HG03469 (cell line): ENCODE results near the gene MARS1.
"Not testable (repeated sequence)": the region's sequence is repeated elsewhere in the genome, so short reads cannot be mapped to it uniquely, and the experiment has no call there.

Source experiments
- ATAC-seq: cut with Tn5 transposase; IDR thresholded peaks from one replicate; pipeline ENCODE4 v1.9.1; 2021; ENCODE audit warnings: mild to moderate bottlenecking, moderate library complexity, moderate number of reproducible peaks; ENCODE audit not compliant: unreplicated experiment

MARS1 gene

DNA sequence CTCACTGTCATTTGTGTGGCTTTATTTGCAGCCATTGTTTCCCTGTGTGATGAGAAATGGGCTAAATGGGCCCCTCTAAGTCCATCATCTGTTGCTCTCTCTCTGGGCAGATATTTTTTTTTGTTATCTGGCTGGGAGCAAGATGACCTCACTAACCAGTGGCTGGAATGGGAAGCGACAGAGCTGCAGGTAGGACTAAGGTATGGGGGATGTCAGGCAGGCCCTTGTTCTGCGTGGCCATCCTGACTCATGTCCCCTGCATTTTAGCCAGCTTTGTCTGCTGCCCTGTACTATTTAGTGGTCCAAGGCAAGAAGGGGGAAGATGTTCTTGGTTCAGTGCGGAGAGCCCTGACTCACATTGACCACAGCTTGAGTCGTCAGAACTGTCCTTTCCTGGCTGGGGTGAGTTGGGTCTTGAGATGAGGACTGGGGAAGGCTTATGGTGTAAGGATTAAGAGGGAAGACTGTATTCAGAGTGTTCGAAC, 1.3 kb downstream of the MARS1 start:
- no peak for ATAC-seq

DNA sequence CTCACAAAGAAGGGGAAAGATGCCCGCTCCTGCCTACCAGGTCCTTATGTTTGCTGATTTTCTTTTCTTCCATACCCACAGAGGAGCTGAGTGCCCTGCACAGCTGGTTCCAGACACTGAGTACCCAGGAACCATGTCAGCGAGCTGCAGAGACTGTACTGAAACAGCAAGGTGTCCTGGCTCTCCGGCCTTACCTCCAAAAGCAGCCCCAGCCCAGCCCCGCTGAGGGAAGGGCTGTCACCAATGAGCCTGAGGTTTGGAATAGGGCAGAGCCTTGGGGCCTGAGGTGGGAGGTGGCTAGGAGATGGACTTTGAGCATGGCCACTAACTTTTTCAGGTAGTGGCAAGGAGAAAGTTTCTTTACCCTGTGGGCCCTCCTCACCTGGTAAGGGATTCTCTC, 2.3 kb downstream of the MARS1 start:
- no peak for ATAC-seq

DNA sequence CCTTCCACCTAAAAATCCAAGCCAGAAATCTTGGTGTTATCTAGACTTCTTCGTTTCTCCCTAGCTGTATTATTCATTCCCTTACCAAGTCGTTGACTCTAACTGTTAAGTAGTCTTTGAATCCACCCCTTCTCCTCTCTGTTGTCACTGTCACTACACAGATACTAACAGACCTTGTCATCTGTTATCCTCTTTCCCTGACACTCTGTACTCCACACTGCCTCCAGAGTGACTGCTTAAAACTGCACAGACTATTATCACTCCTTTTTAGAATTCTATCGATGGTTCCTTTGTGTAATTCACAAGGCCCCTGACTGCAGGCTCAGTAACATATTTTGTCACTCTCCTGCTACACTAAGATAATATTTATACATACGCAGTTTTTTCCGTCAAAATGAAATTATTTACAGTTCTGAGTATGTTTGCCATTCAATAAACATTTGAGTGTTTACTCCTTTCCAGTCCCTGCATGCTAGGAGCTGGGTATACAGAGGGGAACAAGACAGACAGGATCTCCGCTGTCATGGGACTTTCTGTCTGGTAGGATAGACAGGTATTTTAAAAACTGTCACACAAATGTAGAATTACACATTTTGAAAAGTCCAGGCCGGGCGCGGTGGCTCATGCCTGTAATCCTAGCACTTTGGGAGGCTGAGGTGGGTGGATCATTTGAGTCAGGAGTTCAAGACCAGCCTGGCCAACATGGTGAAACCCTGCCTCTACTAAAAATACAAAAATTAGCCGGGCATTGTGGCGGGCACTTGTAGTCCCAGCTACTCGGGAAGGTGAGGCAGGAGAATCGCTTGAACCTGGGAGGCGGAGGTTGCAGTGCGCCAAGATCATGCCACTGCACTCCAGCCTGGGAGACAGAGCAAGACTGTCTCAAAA, 3.8 kb downstream of the MARS1 start:
- no peak for ATAC-seq

- ATAC-seq = not testable (repeated sequence)
Measured at GRCh38 chr12:57495051-57495701, 7.3 kb downstream of the MARS1 start.

DNA sequence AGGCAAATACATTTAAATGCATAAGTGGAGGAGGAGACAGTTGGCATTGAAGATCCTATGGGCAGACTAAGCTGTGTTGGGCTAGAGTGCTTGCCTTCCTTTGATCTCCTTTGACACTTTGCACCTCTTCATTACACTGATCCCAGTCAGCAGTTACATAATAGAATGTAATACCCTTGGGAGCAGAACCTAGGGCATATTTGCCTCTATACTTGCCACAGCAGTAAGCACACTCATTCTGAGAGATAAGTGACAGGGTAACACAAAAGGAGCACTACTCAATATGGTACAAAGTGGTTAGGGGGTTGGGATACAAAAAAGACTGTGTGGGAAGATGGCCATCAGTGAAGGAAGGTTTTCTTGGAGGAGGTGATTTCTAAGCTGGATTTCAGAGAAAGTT, 9.0 kb downstream of the MARS1 start:
- no peak for ATAC-seq

DNA sequence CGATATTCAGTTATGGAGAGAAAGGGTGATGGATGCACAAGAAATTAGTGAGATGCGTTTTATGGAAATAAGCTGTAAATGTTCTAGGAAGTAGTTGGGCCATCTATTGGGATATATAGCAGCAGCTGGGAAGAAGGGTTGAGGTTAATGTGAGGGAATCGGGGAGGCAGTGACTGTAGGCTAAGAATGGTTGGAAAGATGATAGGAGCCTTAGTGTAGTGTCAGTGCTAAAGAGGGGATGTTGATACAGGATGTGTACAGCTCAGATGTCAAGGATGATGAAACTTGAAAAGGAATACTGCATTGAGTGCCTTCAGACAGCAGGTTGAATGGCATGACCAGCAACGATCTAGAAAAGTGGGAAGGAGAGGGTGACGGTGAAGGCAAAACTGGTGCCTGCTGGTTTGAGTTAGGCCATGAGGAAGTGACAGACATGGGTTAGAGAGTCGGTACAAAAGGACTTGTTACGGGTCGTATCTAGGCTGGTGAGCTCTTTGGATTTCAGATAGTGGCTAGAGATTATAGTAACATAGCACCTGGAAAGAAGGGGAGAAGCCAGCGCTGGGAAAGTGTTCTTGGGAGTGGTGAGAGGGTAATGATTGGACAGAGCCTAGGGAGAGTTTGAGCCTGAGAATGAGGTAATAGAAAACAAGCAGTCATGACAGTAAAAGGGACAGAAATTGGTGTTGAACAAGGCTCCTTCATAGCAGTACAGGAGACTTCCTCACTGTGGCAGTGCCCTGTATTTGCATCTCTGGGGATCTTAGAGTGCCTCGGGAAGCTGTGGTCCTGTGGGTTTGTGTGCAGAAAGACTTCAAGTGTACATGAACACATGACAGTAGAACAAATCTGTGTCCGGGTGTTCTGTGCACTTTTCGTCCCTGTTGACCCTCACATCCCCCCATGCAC, 9.6 kb downstream of the MARS1 start:
- ATAC-seq = no peak

DNA sequence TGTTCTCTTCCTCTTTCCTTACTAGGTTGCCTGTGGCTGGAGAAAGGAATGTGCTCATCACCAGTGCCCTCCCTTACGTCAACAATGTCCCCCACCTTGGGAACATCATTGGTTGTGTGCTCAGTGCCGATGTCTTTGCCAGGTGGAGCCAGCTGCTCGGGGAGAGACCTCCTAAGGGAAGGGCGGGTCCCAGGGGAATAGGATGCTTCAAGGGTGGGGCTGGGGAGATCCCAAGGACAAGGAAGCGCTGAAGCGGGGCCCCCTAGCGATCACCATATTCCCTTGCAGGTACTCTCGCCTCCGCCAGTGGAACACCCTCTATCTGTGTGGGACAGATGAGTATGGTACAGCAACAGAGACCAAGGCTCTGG, 10.2 kb downstream of the MARS1 start:
- ATAC-seq = no peak

- no peak for ATAC-seq
Measured at GRCh38 chr12:57498571-57498970, 10.7 kb downstream of the MARS1 start.

- ATAC-seq = no peak
Measured at GRCh38 chr12:57500213-57500612, 12.3 kb downstream of the MARS1 start.

- ATAC-seq = not testable (repeated sequence)
Measured at GRCh38 chr12:57502311-57502969, 14.6 kb downstream of the MARS1 start.

DNA sequence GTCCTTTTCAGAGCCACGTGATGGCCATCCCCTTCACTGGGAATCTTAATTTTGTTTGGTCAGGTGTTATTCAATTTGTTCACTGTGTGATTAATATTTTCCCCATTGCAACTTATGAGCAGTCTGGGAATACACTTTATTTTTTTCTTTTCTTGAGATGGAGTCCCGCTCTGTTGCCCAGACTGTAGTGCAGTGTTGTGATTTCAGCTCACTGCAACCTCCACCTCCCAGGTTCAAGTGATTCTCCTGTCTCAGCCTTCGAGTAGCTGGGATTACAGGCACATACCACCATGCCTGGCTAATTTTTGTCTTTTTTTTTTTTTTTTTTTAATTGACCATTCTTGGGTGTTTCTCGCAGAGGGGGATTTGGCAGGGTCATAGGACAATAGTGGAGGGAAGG, 18.7 kb downstream of the MARS1 start:
- ATAC-seq = not testable (repeated sequence)

GRCh38 chr12:57507796-57508195, 19.9 kb downstream of the MARS1 start:
- not testable (repeated sequence) for ATAC-seq

GRCh38 chr12:57511161-57511560, 23.3 kb downstream of the MARS1 start:
- ATAC-seq = no peak

GRCh38 chr12:57511588-57512325, 23.9 kb downstream of the MARS1 start:
- ATAC-seq = no peak

DNA sequence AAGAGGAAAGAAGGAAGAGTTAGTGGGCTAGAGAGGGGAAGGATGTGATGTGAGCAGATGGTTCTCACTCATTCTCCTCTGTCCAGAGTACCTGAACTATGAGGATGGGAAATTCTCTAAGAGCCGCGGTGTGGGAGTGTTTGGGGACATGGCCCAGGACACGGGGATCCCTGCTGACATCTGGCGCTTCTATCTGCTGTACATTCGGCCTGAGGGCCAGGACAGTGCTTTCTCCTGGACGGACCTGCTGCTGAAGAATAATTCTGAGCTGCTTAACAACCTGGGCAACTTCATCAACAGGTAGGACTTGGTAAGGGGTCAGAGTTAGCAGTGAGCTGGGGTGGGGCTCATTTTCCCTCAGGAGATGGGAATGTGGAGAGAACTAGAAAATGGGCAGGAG, 24.8 kb downstream of the MARS1 start:
- no peak for ATAC-seq

- no peak for ATAC-seq
Measured at GRCh38 chr12:57513266-57513665, 25.4 kb downstream of the MARS1 start.

DNA sequence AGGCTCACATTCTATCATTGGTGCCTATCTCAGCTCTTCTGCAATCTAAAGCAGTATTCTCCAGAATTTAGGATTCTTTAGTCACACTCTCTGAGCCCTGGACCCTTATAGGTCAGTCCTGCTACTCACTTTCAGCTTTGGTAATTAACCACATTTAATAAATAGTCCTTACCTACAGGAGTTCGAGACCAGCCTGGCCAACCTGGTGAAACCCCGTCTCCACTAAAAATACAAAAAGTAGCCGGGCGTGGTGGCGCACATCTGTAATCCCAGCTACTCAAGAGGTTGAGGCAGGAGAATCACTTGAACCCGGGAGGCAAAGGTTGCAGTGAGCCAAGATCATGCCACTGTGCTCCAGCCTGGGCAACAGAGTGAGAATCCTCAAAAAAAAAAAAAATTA, 25.8 kb downstream of the MARS1 start:
- not testable (repeated sequence) for ATAC-seq

DNA sequence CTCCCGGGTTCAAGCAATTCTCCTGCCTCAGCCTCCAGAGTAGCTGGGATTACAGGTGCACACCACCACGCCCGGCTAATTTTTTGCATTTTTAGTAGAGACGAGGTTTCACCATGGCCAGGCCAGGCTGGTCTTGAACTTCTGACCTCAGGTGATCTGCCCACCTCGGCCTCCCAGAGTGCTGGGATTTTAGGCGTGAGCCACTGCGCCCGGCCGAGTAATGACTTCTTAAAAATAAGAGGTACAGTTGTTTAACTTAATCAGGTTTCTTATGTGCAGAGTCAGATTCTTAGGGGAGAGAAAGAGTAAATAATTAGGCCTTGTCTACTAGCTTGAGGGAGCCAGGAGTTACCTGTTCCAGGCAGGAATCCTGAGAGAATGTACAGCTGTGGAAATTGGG, 26.4 kb downstream of the MARS1 start:
- not testable (repeated sequence) for ATAC-seq

GRCh38 chr12:57514720-57515407, 27.0 kb downstream of the MARS1 start:
- ATAC-seq = no peak
